Smooth muscle cell (in vitro differentiated cells): ENCODE measurements around the gene TYW1B. TPM values are rescaled to one million over a fixed set of nuclear protein-coding genes. Genes with fewer than 3 reads are reported as not detected.
"Not testable (repeated sequence)": the region's sequence is repeated elsewhere in the genome, so short reads cannot be mapped to it uniquely, and the experiment has no call there.

Source experiments
- DNase-seq: peaks from one replicate; lab custom pipeline; 2025; ENCODE audit not compliant: unreplicated experiment; lab: John Stamatoyannopoulos, UW
- H2AFZ ChIP-seq: fragments of 200-600 bp; sonication (generic); 2 replicates; pipeline ENCODE4 v1.6.0; 2016; ENCODE audit warnings: antibody characterized with exemption, low read depth, mild to moderate bottlenecking
- H3F3A ChIP-seq: fragments of 200-600 bp; sonication (generic); 2 replicates; pipeline ENCODE4 v1.6.0; 2017; ENCODE audit warnings: antibody characterized with exemption, low read depth
- H3K27ac ChIP-seq: fragments of 200-600 bp; sonication (generic); 2 replicates; pipeline ENCODE4 v1.5.1; 2016; ENCODE audit warnings: low read depth, mild to moderate bottlenecking
- H3K27me3 ChIP-seq: fragments of 200-600 bp; sonication (generic); 2 replicates; pipeline ENCODE4 v1.6.1; 2016; ENCODE audit warnings: low read depth, mild to moderate bottlenecking
- H3K36me3 ChIP-seq: fragments of 200-600 bp; sonication (generic); 2 replicates; pipeline ENCODE4 v1.5.1; 2016; ENCODE audit warnings: low read depth
- H3K4me1 ChIP-seq: fragments of 200-600 bp; sonication (generic); 2 replicates; pipeline ENCODE4 v1.5.1; 2016; ENCODE audit warnings: low read depth
- H3K4me2 ChIP-seq: fragments of 200-600 bp; sonication (generic); 2 replicates; pipeline ENCODE4 v1.6.0; 2016; ENCODE audit warnings: mild to moderate bottlenecking
- H3K4me3 ChIP-seq: fragments of 200-600 bp; sonication (generic); 2 replicates; pipeline ENCODE4 v1.5.1; 2016; ENCODE audit warnings: mild to moderate bottlenecking
- H3K79me2 ChIP-seq: fragments of 200-600 bp; sonication (generic); 2 replicates; pipeline ENCODE4 v1.6.0; 2016; ENCODE audit warnings: low read depth, mild to moderate bottlenecking
- H3K9ac ChIP-seq: fragments of 200-600 bp; sonication (generic); 2 replicates; pipeline ENCODE4 v1.6.0; 2016; ENCODE audit warnings: low read depth
- H3K9me3 ChIP-seq: fragments of 200-600 bp; sonication (generic); replicated peaks from 2 replicates; pipeline ENCODE4 v1.5.1; 2016; ENCODE audit warnings: low read depth
- H4K20me1 ChIP-seq: fragments of 200-600 bp; sonication (generic); 2 replicates; pipeline ENCODE4 v1.6.0; 2016; ENCODE audit warnings: low read depth
- WGBS: methylation state at CpG from one replicate; pipeline ENCODE4 v1.1.7; 2016; ENCODE audit warnings: low lambda C conversion rate; 5-methylcytosine and 5-hydroxymethylcytosine counted together
- polyA plus RNA-seq: library from polyadenylated mRNA; unstranded; fragments of >200 nt; fragmentation: Nextera tagmentation; extraction: Ambion mirVana; gene quantifications from 2 replicates; pipeline ENCODE4 v1.2.1, GENCODE V29; 2016
- total RNA-seq: library from RNA; depleted of rRNA; stranded (reverse); fragments of >200 nt; gene quantifications from 2 replicates; pipeline ENCODE4 v1.2.3, GENCODE V29; 2014
- TF ChIP-seq, protein P1 (sequence below): fragments of 200-600 bp; sonication (generic); IDR thresholded peaks from 2 replicates; pipeline ENCODE4 v1.5.1; 2017; ENCODE audit warnings: borderline replicate concordance, mild to moderate bottlenecking, antibody characterized with exemption; ENCODE audit not compliant: insufficient read depth, poor library complexity, severe bottlenecking

The TYW1B gene
- total and polyA plus RNA-seq, 2 experiments from 2014 or later: 0.40 to 0.75 TPM

DNA sequence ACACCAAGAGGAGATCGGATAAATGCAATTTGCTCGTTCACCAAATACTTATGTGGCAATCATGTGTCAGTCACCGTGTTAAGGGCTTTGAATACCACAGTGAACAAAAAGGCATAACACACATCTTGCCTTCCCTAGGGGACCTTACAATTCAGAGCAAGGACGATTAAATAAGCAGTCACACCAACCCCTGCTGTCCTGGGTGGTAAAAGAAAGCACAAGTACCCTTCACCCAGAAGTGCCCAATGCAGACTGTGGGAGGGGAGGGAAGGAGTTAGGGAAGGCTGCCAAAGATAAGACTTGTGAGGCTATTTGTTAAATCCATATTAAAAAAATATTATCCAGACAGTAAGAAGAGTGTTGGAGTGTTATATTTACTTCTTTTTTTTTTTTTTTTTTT, 146.8 kb downstream of the TYW1B start:
- WGBS: 84% methylated on average over 4 of the region's 4 CpGs

DNA sequence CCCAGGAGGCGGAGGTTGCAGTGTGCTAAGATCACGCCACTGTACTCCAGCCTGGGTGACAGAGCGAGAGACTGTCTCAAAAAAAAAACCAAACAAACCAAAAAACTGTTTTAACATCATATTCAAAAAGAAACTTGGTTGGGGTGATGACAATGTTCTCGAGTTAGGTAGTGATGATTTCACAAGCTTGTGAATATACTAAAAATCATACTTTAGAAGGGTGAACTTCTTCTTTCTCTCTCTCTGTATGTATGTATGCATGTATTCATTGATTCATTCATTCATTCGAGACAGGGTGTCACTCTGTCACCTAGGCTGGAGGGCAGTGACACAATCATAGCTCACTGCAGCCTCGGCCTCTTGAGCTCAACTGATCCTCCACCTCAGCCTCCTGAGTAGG, 151.1 kb downstream of the TYW1B start:
- not testable (repeated sequence) for DNase-seq, H3K27me3 ChIP-seq, H2AFZ ChIP-seq, H3K27ac ChIP-seq, H4K20me1 ChIP-seq, H3K36me3 ChIP-seq, H3K9ac ChIP-seq, H3K4me1 ChIP-seq, H3K79me2 ChIP-seq, H3K9me3 ChIP-seq, H3K4me2 ChIP-seq, H3F3A ChIP-seq, H3K4me3 ChIP-seq
- 96% methylated on average over 6 of the region's 6 CpGs for WGBS

More for the DNA sequence above, 146.8 kb downstream of the TYW1B start:
- not testable (repeated sequence) for H3K4me3 ChIP-seq, DNase-seq, H4K20me1 ChIP-seq, H3K36me3 ChIP-seq, H3K27me3 ChIP-seq, H3K9me3 ChIP-seq, H3K9ac ChIP-seq, H3K4me2 ChIP-seq, H2AFZ ChIP-seq, H3K27ac ChIP-seq, H3K79me2 ChIP-seq
- H3F3A ChIP-seq: peaks cover 11% of the 10 kb centered on the region
- H3K4me1 ChIP-seq: peaks cover 17% of the 10 kb centered on the region

DNA sequence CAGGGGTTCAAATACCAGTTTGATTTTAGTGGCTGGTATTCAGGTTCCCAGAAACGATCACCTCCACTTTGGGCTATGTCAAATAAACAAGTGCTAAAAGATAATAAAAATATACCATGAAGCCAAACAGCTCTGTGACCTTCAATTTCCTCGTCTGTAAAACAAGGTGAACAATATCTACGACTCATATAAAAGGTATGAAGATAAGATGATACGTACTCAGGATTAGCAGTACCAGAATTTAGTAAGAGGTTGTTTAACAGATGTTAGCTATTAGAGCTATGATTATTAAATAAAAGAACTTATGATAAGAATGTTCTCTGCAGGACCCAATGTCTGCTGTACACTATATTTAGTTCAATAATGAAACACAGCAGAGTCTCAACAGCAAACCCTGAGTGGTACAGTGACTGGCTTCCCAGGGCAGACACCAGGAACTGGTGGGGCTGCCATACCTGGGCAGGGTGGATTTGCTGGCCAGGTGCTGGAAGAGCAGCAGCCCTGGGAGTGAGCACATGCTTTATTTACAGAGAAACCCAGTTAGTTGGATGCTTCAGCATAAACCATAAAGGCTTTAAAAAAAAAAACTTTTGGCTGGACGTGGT, 151.8 kb downstream of the TYW1B start:
- not testable (repeated sequence) for H2AFZ ChIP-seq, H3K27me3 ChIP-seq, H3K4me2 ChIP-seq, H3K4me3 ChIP-seq, H3K9ac ChIP-seq, H3F3A ChIP-seq, H3K27ac ChIP-seq, H3K79me2 ChIP-seq, H3K9me3 ChIP-seq, DNase-seq, H3K36me3 ChIP-seq, H3K4me1 ChIP-seq, H4K20me1 ChIP-seq
- WGBS: 73% methylated on average over 5 of the region's 5 CpGs

DNA sequence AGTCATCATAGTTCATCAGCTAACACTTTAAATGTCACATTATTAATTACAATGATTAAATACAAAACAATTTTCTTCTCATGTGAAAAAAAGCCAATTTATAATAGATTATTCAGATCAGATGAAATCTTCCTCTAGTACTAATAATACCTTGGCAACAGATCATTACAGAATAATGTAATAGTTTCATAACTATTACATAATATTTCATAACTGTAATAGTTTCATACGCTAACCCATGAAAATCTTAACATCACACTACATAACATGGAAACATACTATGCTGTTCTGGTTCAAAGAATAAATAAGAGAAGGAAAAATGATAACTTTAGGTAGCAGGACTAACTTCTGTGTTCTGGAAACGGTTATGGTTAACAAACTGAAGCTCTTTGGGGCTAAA, 152.3 kb downstream of the TYW1B start:
- H3K4me2 ChIP-seq, H3K79me2 ChIP-seq, H3K4me1 ChIP-seq, H3K9ac ChIP-seq, H3F3A ChIP-seq, H2AFZ ChIP-seq, H3K4me3 ChIP-seq, H4K20me1 ChIP-seq, H3K9me3 ChIP-seq, DNase-seq, H3K27me3 ChIP-seq, H3K36me3 ChIP-seq, H3K27ac ChIP-seq: not testable (repeated sequence)
- WGBS: 98% methylated on average over 2 of the region's 2 CpGs

DNA sequence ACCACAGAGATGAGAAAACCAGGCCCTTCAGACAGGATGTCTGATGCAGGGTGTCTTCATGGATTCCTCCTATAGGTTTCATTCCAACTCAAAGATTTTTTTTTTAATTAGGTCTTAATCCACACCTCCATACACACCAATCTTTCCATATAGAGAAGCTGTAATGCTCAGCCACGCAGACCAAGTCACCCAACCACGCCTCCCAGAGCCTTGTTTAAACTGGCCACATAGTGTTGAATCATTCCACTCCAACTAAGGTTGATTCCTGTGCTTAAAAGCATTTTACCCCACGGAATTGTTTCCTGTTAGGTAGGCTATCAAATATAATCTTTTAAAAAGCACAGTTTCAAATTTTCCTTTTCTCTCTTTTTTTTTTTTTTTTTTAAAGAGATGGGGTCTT, 153.6 kb downstream of the TYW1B start:
- no peak for DNase-seq
- Histone ChIP-seq H3K4me1 (no peaks in the 10 kb centered on the region), H3K27me3 (no peaks in the 10 kb centered on the region), H4K20me1 (no peaks in the 10 kb centered on the region), H3K27ac (no peak overlapping the region), H2AFZ (no peak overlapping the region), H3F3A (no peaks in the 10 kb centered on the region), H3K4me2 (no peak overlapping the region), H3K79me2 (no peaks in the 10 kb centered on the region), H3K36me3 (no peaks in the 10 kb centered on the region), H3K9me3 (no peaks in the 10 kb centered on the region), H3K4me3 (no peak overlapping the region), H3K9ac (no peak overlapping the region)
- TF ChIP-seq, protein P1, sequence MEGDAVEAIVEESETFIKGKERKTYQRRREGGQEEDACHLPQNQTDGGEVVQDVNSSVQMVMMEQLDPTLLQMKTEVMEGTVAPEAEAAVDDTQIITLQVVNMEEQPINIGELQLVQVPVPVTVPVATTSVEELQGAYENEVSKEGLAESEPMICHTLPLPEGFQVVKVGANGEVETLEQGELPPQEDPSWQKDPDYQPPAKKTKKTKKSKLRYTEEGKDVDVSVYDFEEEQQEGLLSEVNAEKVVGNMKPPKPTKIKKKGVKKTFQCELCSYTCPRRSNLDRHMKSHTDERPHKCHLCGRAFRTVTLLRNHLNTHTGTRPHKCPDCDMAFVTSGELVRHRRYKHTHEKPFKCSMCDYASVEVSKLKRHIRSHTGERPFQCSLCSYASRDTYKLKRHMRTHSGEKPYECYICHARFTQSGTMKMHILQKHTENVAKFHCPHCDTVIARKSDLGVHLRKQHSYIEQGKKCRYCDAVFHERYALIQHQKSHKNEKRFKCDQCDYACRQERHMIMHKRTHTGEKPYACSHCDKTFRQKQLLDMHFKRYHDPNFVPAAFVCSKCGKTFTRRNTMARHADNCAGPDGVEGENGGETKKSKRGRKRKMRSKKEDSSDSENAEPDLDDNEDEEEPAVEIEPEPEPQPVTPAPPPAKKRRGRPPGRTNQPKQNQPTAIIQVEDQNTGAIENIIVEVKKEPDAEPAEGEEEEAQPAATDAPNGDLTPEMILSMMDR: no peak
- WGBS: 89% methylated on average over 3 of the region's 3 CpGs

DNA sequence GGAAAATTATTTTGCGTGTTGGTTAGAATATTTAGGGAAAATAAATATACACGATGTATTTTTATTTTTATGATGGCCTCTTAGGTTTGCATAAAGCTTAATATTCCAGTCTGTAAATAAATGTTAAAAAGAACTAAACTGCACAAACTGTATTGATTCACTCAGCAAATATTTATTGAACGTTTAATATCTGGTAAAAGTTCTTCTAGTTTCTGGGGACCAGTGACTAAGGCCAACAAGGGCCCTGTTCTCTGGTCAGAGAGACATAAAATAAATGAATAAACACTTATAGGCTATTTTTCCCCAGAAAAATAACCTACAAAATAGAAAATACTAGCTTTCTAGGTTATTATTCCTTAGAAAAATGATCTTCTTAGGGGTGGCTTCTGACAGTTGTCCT, 157.2 kb downstream of the TYW1B start:
- H3K36me3 ChIP-seq, H3K4me2 ChIP-seq, H4K20me1 ChIP-seq, H3F3A ChIP-seq, H2AFZ ChIP-seq, H3K27ac ChIP-seq, DNase-seq, H3K27me3 ChIP-seq, H3K9me3 ChIP-seq, H3K4me3 ChIP-seq, H3K9ac ChIP-seq, H3K4me1 ChIP-seq, H3K79me2 ChIP-seq: not testable (repeated sequence)
- 97% methylated on average over 3 of the region's 3 CpGs for WGBS

DNA sequence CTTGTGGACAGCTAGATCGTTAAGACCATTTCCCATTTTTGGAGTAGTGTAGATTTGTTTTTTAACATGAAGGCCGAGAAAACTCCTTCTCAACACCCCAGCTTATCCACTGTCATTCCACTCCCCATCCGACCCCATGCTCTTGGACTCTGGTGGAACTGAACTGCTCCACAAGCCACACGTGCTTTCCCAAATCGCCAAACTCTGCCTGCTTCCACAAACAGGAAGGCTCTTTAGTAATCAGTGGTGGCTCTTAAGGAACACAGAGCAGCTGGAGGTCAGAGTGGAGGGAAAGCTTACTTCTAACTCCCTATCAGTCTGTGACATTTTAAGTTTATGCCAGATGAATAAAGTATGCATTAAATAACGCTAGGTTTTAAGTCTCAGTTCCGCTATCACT, 159.6 kb downstream of the TYW1B start:
- H3K9ac ChIP-seq, H3K79me2 ChIP-seq, H2AFZ ChIP-seq, H3K27me3 ChIP-seq, H3K4me3 ChIP-seq, H3K4me2 ChIP-seq, H3K27ac ChIP-seq, H3K36me3 ChIP-seq, DNase-seq, H3F3A ChIP-seq, H4K20me1 ChIP-seq, H3K4me1 ChIP-seq, H3K9me3 ChIP-seq: not testable (repeated sequence)
- 49% methylated on average over 7 of the region's 7 CpGs for WGBS

DNA sequence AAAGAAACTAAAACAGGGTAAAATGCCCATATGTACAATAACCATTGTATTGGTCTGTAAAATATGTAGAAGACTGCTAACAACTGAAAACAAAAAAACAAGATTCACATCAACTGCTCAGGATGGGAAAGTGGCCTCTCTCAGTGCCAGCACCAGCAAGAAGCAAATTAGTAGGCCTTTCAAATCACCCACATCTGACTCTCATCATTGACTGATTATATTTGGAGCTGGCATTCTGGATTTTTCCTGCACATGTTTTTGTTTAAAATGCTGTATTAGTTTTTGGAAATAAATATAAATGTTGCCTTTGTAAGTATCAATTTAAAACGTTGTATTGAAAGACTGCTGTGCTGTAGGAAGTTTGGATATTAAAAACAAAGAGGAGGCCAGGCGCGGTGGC, 161.0 kb downstream of the TYW1B start:
- H3K9me3 ChIP-seq, H3F3A ChIP-seq, H3K4me3 ChIP-seq, H2AFZ ChIP-seq, H3K27ac ChIP-seq, H3K27me3 ChIP-seq, H3K4me2 ChIP-seq, H3K79me2 ChIP-seq, DNase-seq, H3K4me1 ChIP-seq, H4K20me1 ChIP-seq, H3K9ac ChIP-seq, H3K36me3 ChIP-seq: not testable (repeated sequence)
- WGBS: 58% methylated on average over 3 of the region's 3 CpGs
